ENCODE results near the gene NUP88. TPM values are rescaled to one million over a fixed set of nuclear protein-coding genes. Genes with fewer than 3 reads are reported as not detected.
"Not testable (repeated sequence)": the region's sequence is repeated elsewhere in the genome, so short reads cannot be mapped to it uniquely, and the experiment has no call there.

The NUP88 gene
- polyA plus RNA-seq, 1 experiment = 44.4 TPM

DNA sequence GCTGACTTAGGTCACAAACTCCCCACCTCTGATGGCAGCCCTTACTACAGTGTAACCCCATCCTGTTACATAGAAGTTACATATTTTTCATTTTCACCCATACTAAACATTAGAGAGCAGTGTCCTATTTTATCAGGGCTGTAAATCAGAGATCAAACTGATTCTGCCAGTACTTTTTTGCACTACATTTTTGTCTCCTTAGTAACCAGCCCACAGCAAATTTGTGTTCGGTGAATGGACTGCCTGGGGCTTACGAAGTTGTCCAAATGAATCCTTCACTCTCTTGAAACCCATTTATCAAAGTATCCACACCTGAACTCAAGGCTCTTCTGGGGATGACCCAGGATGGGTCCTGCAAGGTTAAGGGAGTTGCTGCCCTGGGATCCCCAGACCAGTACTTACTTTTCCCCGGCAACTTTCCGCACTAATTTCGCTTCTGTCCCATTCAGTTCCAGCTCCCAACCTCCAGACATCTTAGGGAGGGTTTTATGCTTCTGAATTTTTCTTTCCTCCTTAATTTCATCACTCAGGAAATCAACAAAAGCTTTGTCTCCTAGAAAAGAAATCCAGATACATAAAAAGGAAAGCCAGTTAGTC is 18.4 kb upstream of the NUP88 start:
- peaks cover 13% of the 10 kb centered on the region for H3K36me3 ChIP-seq (ENCODE audit: control insufficient read depth, insufficient read depth, low read length)
- POLR2A ChIA-PET = no interaction called here
- DNase-seq (ENCODE audit: low read depth) = no peak
- H3K4me3 ChIP-seq (ENCODE audit: low read depth, low read length) = peak overlapping the region; percentile 56
- CTCF ChIA-PET = interaction anchor here (1.3 to 6.0 kb wide), 9 partner anchors 8 to 188 kb away, joined by 3 to 69 read pairs (median 16); no protein-coding TSS in a partner anchor
- TF ChIP-seq, protein P1, sequence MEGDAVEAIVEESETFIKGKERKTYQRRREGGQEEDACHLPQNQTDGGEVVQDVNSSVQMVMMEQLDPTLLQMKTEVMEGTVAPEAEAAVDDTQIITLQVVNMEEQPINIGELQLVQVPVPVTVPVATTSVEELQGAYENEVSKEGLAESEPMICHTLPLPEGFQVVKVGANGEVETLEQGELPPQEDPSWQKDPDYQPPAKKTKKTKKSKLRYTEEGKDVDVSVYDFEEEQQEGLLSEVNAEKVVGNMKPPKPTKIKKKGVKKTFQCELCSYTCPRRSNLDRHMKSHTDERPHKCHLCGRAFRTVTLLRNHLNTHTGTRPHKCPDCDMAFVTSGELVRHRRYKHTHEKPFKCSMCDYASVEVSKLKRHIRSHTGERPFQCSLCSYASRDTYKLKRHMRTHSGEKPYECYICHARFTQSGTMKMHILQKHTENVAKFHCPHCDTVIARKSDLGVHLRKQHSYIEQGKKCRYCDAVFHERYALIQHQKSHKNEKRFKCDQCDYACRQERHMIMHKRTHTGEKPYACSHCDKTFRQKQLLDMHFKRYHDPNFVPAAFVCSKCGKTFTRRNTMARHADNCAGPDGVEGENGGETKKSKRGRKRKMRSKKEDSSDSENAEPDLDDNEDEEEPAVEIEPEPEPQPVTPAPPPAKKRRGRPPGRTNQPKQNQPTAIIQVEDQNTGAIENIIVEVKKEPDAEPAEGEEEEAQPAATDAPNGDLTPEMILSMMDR (IDR thresholded peaks at IDR 0.05; ENCODE audit: insufficient read depth, low read depth, low read length) = no peak
- no peaks in the 10 kb centered on the region for H3K27me3 ChIP-seq (ENCODE audit: control insufficient read depth, insufficient read depth, low read length)

DNA sequence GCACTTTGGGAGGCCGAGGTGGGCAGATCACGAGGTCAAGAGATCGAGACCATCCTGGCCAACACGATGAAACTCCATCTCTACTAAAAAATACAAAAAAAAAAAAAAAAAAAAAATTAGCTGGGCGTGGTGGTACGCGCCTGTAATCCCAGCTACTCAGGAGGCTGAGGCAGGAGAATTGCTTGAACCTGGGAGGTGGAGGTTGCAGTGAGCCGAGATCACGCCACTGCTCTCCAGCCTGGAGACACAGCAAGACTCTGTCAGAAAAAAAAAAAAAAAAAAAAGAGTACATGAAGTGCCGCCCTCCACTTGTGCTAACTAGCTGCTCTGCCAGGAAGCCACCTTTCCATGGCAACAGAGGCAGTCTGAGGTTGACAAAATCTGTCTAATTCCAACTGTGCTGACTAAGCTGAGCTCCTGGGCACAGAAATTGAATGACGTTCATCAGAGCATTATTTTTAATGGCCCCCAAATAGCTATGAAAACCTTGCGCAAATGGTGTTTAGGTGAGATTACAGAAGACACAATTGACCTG is 16.4 kb upstream of the NUP88 start:
- DNase-seq (ENCODE audit: low read depth); H3K4me3 ChIP-seq (ENCODE audit: low read depth, low read length); H3K27me3 ChIP-seq (ENCODE audit: control insufficient read depth, insufficient read depth, low read length); CTCF ChIA-PET: not testable (repeated sequence)
- POLR2A ChIA-PET = interaction anchor here (0.7 to 0.8 kb wide), 2 partner anchors 13 to 1037 kb away, joined by 3 to 4 read pairs; no protein-coding TSS in a partner anchor
- H3K36me3 ChIP-seq (ENCODE audit: control insufficient read depth, insufficient read depth, low read length) = peaks cover 15% of the 10 kb centered on the region

DNA sequence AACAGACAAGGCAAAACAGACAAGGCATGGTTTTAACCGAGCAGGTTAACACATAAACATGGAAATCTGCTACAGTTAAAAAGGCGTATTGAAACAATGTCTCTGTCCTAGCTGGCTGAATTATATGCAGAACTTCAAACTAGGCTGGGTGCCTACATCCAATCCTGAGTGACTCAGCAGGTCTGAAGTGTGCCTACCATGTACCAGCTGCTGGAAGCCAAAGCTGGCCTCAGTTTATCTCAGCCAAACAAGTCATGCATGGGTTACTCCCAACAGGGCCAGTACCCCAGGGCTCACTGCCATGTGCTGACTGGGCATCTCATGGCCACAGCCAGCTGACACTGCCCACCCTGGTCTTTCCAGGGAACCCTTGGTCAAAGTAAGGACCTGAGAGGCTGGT is 15.5 kb upstream of the NUP88 start:
- POLR2A ChIA-PET = no interaction called here
- CTCF ChIA-PET = no interaction called here
- DNase-seq (ENCODE audit: low read depth) = no peak

DNA sequence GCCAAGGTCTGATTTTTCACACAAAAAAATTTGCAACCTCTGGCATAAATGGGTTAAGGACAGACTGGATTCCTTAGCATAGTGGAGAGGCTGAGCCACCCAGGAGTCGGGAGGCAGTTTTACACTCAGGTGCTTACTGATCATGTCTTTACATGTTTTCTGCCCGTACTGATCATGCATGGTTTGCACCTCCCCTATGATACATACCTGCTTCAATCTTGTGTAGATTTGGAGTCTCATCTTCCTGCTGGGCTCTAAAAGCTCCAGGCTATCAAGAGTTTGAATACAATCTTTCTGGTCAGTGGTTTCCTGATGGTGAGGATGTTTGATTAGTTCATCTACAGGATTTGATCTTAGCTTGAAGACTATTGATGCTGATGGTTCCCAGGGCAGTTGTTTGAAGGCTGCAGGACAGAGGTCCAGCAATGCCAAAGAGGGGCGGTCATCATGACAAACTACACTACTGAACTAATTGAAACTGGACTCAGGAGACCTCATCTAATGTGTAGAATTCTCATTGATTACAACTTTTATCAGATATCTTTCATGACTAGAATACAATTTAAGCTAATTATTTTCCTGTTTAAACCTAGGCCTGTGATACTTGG is 12.6 kb upstream of the NUP88 start:
- Histone ChIP-seq H3K27me3 (ENCODE audit: control insufficient read depth, insufficient read depth, low read length) (no peaks in the 10 kb centered on the region), H3K4me3 (ENCODE audit: low read depth, low read length) (no peak overlapping the region), H3K36me3 (ENCODE audit: control insufficient read depth, insufficient read depth, low read length) (peaks cover 15% of the 10 kb centered on the region)
- ChIA-PET POLR2A (no interaction called here), CTCF (interaction anchor here (1.1 to 8.2 kb wide), 2 partner anchors 8 to 20 kb away, joined by 3 to 69 read pairs; partner anchors contain the start of gene C1QBP)
- TF ChIP-seq, protein P1 (IDR thresholded peaks at IDR 0.05; ENCODE audit: insufficient read depth, low read depth, low read length) = no peak
- DNase-seq (ENCODE audit: low read depth) = no peak

More for the DNA sequence above, 15.5 kb upstream of the NUP88 start:
- peaks cover 15% of the 10 kb centered on the region for H3K36me3 ChIP-seq (ENCODE audit: control insufficient read depth, insufficient read depth, low read length)
- H3K27me3 ChIP-seq (ENCODE audit: control insufficient read depth, insufficient read depth, low read length) = no peaks in the 10 kb centered on the region
- no peak overlapping the region for H3K4me3 ChIP-seq (ENCODE audit: low read depth, low read length)
- TF ChIP-seq, protein P1 (IDR thresholded peaks at IDR 0.05; ENCODE audit: insufficient read depth, low read depth, low read length) = no peak

DNA sequence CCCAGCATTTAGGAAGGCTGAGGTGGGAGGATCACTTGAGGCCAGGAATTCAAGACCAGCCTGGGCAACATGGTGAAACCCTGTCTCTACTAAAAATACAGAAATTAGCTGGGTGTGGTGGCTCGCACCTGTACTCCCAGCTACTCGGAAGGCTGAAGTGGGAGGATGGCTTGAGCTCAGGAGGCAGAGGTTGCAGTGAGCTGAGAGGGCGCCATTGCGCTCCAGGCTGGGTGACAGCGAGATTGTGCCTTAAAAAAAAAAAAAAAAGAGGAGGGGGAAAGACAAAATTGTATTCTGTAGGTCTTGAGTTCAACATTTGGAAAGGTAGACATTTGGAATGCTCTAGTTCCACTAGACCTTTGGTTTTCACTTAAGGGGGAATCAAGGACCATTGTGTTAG is 11.8 kb upstream of the NUP88 start:
- H3K36me3 ChIP-seq (ENCODE audit: control insufficient read depth, insufficient read depth, low read length) = peaks cover 15% of the 10 kb centered on the region
- DNase-seq (ENCODE audit: low read depth); H3K4me3 ChIP-seq (ENCODE audit: low read depth, low read length); H3K27me3 ChIP-seq (ENCODE audit: control insufficient read depth, insufficient read depth, low read length); POLR2A ChIA-PET: not testable (repeated sequence)
- CTCF ChIA-PET = interaction anchor here (1.0 to 8.2 kb wide), 2 partner anchors 9 to 43 kb away, joined by 3 to 69 read pairs; partner anchors contain the start of gene C1QBP

DNA sequence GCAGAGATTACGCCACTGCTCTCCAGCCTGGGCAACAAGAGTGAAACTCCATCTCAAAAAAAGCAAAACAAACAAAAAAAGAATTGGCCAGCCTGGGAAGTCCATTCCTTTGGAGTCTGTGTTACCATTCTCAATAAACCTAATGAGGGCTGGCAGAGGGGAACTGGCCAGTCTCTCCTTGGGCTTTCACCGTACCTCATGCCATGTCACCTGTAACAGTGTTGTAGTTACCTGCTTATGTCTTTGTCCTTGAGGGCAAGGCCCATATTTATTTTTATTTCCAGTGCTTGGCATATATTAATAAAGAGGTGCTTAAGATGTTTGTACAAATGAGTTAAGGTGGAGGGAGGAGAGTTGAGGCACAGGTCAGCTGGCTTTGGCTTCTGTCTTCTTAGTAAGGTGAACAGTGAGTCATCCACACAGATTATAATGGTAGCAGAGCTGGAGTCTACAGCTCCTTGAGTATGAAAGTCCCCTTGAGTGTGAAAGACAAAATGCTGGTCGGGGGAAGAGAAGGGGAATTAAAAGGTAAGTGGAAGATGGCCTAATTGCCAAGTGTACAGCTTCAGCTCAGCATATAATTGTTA is 11.0 kb upstream of the NUP88 start:
- Histone ChIP-seq H3K27me3 (ENCODE audit: control insufficient read depth, insufficient read depth, low read length) (no peaks in the 10 kb centered on the region), H3K4me3 (ENCODE audit: low read depth, low read length) (no peak overlapping the region), H3K36me3 (ENCODE audit: control insufficient read depth, insufficient read depth, low read length) (peaks cover 17% of the 10 kb centered on the region)
- ChIA-PET POLR2A (no interaction called here), CTCF (interaction anchor here (1.0 to 8.2 kb wide), 2 partner anchors 10 to 42 kb away, joined by 3 to 69 read pairs; partner anchors contain the start of gene C1QBP)
- DNase-seq (ENCODE audit: low read depth) = no peak
- TF ChIP-seq, protein P1 (IDR thresholded peaks at IDR 0.05; ENCODE audit: insufficient read depth, low read depth, low read length) = no peak

All from BJ (cell line).